Measurements from ENCODE around the gene GRM3. TPM values are rescaled to one million over a fixed set of nuclear protein-coding genes. Genes with fewer than 3 reads are reported as not detected.
A peak's percentile ranks its signal among the peaks of the same experiment; 100 is the strongest.

The GRM3 gene
- total RNA-seq, 1 experiment from 2014 or later = not detected

- DNase-seq (ENCODE audit: low read depth) = no peak
Observed at GRCh38 chr7:86692755-86693154, 49.0 kb downstream of the GRM3 start.

GRCh38 chr7:86706406-86706805, 62.7 kb downstream of the GRM3 start:
- no peak for DNase-seq (ENCODE audit: low read depth)

GRCh38 chr7:86708031-86708680, 64.4 kb downstream of the GRM3 start:
- peak; percentile 1 for DNase-seq (ENCODE audit: low read depth)

- no peak for DNase-seq (ENCODE audit: low read depth)
Observed at GRCh38 chr7:86720306-86720705, 76.6 kb downstream of the GRM3 start.

GRCh38 chr7:86733783-86734182, 90.1 kb downstream of the GRM3 start:
- peak; percentile 67 for DNase-seq (ENCODE audit: low read depth)

- DNase-seq (ENCODE audit: low read depth) = peak; percentile 46
Observed at GRCh38 chr7:86745013-86745745, 101.5 kb downstream of the GRM3 start.

- no peak for DNase-seq (ENCODE audit: low read depth)
Observed at GRCh38 chr7:86747698-86748097, 104.0 kb downstream of the GRM3 start.

- DNase-seq (ENCODE audit: low read depth) = no peak
Observed at GRCh38 chr7:86748201-86748600, 104.5 kb downstream of the GRM3 start.

- no peak for DNase-seq (ENCODE audit: low read depth)
Observed at GRCh38 chr7:86748843-86749719, 105.4 kb downstream of the GRM3 start.

GRCh38 chr7:86749741-86750665, 106.3 kb downstream of the GRM3 start:
- DNase-seq (ENCODE audit: low read depth) = no peak

- no peak for DNase-seq (ENCODE audit: low read depth)
Observed at GRCh38 chr7:86760236-86760635, 116.5 kb downstream of the GRM3 start.

- DNase-seq (ENCODE audit: low read depth) = no peak
Observed at GRCh38 chr7:86762129-86762528, 118.4 kb downstream of the GRM3 start.

GRCh38 chr7:86765931-86766330, 122.2 kb downstream of the GRM3 start:
- no peak for DNase-seq (ENCODE audit: low read depth)

- DNase-seq (ENCODE audit: low read depth) = no peak
Observed at GRCh38 chr7:86768394-86768793, 124.7 kb downstream of the GRM3 start.

- DNase-seq (ENCODE audit: low read depth) = no peak
Observed at GRCh38 chr7:86768967-86769760, 125.5 kb downstream of the GRM3 start.

- DNase-seq (ENCODE audit: low read depth) = no peak
Observed at GRCh38 chr7:86773309-86773708, 129.6 kb downstream of the GRM3 start.

- no peak for DNase-seq (ENCODE audit: low read depth)
Observed at GRCh38 chr7:86775203-86775602, 131.5 kb downstream of the GRM3 start.

- DNase-seq (ENCODE audit: low read depth) = no peak
Observed at GRCh38 chr7:86776136-86776535, 132.4 kb downstream of the GRM3 start.

GRCh38 chr7:86778271-86778670, 134.6 kb downstream of the GRM3 start:
- no peak for DNase-seq (ENCODE audit: low read depth)

GRCh38 chr7:86784765-86785164, 141.1 kb downstream of the GRM3 start:
- DNase-seq (ENCODE audit: low read depth) = no peak

GRCh38 chr7:86785641-86786040, 141.9 kb downstream of the GRM3 start:
- no peak for DNase-seq (ENCODE audit: low read depth)

Data from Daoy (cell line).